Natural killer cell (primary cell): ENCODE data around the gene SNRPA. TPM values are rescaled to one million over a fixed set of nuclear protein-coding genes. Genes with fewer than 3 reads are reported as not detected.

Source experiments
- ATAC-seq, 3 donors: fragments of 150-1000 bp in 2 of 3; fragments of 200-7000 bp in 1 of 3; cut with Tn5 transposase; 1 replicate in 1 of 3; 2 replicates in 2 of 3; pipeline ENCODE4 v1.10.0; 2021; ENCODE audit warnings: mild to moderate bottlenecking in 2 of 3, moderate library complexity in 2 of 3
- DNase-seq, 2 donors: peaks; one replicate each; pipeline versions ENCODE4 v3.0.0 to v3.0.0-alpha.2; 2013 to 2021; ENCODE audit warnings: mixed read lengths in 1 of 2
- H3K27ac ChIP-seq: one replicate; pipeline ENCODE4 v1.5.1; 2013; ENCODE audit warnings: mild to moderate bottlenecking, low read length
- H3K27me3 ChIP-seq: one replicate; pipeline ENCODE4 v1.6.1; 2013; ENCODE audit warnings: low read length; ENCODE audit not compliant: control insufficient read depth, insufficient read depth
- H3K36me3 ChIP-seq: one replicate; pipeline ENCODE4 v1.6.1; 2013; ENCODE audit warnings: low read length; ENCODE audit not compliant: control insufficient read depth, insufficient read depth
- H3K4me1 ChIP-seq: one replicate; pipeline ENCODE4 v1.6.1; 2013; ENCODE audit warnings: low read length; ENCODE audit not compliant: control insufficient read depth, insufficient read depth
- H3K4me3 ChIP-seq: one replicate; pipeline ENCODE4 v1.5.1; 2013; ENCODE audit warnings: low read length
- H3K9me3 ChIP-seq: one replicate; pipeline ENCODE4 v1.6.1; 2013; ENCODE audit warnings: low read length; ENCODE audit not compliant: control insufficient read depth, insufficient read depth
- H3K27ac Mint-ChIP-seq, 2 donors: one replicate each; pipeline ENCODE4 v1.8.0; 2022; ENCODE audit warnings: mild to moderate bottlenecking in 2 of 2, mixed read lengths in 2 of 2, moderate library complexity in 1 of 2
- H3K27me3 Mint-ChIP-seq, 2 donors: one replicate each; pipeline ENCODE4 v1.8.0; 2022; ENCODE audit warnings: low read depth in 2 of 2, mixed read lengths in 2 of 2
- H3K36me3 Mint-ChIP-seq: one replicate; pipeline ENCODE4 v1.8.0; 2022; ENCODE audit warnings: mixed read lengths
- H3K4me1 Mint-ChIP-seq, 2 donors: one replicate each; pipeline ENCODE4 v1.8.0; 2022; ENCODE audit warnings: mixed read lengths in 2 of 2
- H3K4me3 Mint-ChIP-seq: one replicate; pipeline ENCODE4 v1.8.0; 2022; ENCODE audit warnings: mild to moderate bottlenecking, moderate library complexity, mixed read lengths
- H3K9me3 Mint-ChIP-seq, 2 donors: one replicate each; pipeline ENCODE4 v1.8.0; 2022; ENCODE audit warnings: mixed read lengths in 2 of 2
- WGBS: methylation state at CpG from one replicate; pipeline ENCODE4 v1.1.7; 2013; ENCODE audit warnings: missing lambda C conversion rate; ENCODE audit not compliant: insufficient coverage; 5-methylcytosine and 5-hydroxymethylcytosine counted together
- intact Hi-C: fragments of 100-400 bp; cut with micrococcal nuclease; formaldehyde crosslinking; loops from one replicate; pipeline ENCODE4 v1.14.2; 2022
- total RNA-seq, 4 donors: library from RNA; stranded (reverse); fragments of 120-200 nt in 1 of 4; gene quantifications; one replicate each; pipeline versions ENCODE4 v1.2.3 to v1.2.4, GENCODE V29; 2013 to 2022
- TF ChIP-seq, protein P1 (sequence below): fragments of 200-600 bp; IDR thresholded peaks from one replicate; pipeline ENCODE4 v1.8.0; 2022; ENCODE audit warnings: antibody characterized with exemption

Gene SNRPA
- total RNA-seq, 3 donors from 2014 or later (not counting 1 experiment from before 2014, with no cell fraction given): 56.2 to 65.9 (median 60.9) TPM

- H3K4me1 Mint-ChIP-seq: peaks cover 56 to 66% of the 10 kb centered on the region in 2 donors
Measured at GRCh38 chr19:40717325-40717879, 33.6 kb upstream of the SNRPA start.

GRCh38 chr19:40717880-40718773 lies 32.9 kb upstream of the SNRPA start:
- Mint-ChIP-seq H3K27me3 (no peaks in the 10 kb centered on the region), H3K9me3 (no peaks in the 10 kb centered on the region), H3K4me3 (peak overlapping the region; percentile 94), H3K27ac (peak overlapping the region; percentile 99), H3K36me3 (no peaks in the 10 kb centered on the region), H3K4me1 (peaks cover 60 to 67% of the 10 kb centered on the region in 2 donors)
- ATAC-seq: no peak
- Histone ChIP-seq H3K4me1 (peaks cover 64% of the 10 kb centered on the region), H3K9me3 (no peaks in the 10 kb centered on the region), H3K36me3 (no peaks in the 10 kb centered on the region), H3K27me3 (no peaks in the 10 kb centered on the region), H3K4me3 (peak overlapping the region; percentile 83), H3K27ac (peak overlapping the region; percentile 92)
- no peak for DNase-seq
- intact Hi-C loops: loop anchor here (2.0 to 5.0 kb wide), 2 partner anchors 46 to 81 kb away; partner anchors contain the start of gene EGLN2
- WGBS: 78% methylated on average over 20 of the region's 20 CpGs
- TF ChIP-seq, protein P1, sequence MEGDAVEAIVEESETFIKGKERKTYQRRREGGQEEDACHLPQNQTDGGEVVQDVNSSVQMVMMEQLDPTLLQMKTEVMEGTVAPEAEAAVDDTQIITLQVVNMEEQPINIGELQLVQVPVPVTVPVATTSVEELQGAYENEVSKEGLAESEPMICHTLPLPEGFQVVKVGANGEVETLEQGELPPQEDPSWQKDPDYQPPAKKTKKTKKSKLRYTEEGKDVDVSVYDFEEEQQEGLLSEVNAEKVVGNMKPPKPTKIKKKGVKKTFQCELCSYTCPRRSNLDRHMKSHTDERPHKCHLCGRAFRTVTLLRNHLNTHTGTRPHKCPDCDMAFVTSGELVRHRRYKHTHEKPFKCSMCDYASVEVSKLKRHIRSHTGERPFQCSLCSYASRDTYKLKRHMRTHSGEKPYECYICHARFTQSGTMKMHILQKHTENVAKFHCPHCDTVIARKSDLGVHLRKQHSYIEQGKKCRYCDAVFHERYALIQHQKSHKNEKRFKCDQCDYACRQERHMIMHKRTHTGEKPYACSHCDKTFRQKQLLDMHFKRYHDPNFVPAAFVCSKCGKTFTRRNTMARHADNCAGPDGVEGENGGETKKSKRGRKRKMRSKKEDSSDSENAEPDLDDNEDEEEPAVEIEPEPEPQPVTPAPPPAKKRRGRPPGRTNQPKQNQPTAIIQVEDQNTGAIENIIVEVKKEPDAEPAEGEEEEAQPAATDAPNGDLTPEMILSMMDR: no peak

More at GRCh38 chr19:40717325-40717879, 33.6 kb upstream of the SNRPA start:
- Mint-ChIP-seq H3K9me3 (no peaks in the 10 kb centered on the region), H3K4me3 (peak overlapping the region; percentile 78), H3K36me3 (no peaks in the 10 kb centered on the region), H3K27me3 (no peaks in the 10 kb centered on the region), H3K27ac (peak overlapping the region; percentile 99)
- intact Hi-C loops: loop anchor here (2.0 to 5.0 kb wide), 2 partner anchors 45 to 81 kb away; partner anchors contain the start of gene EGLN2
- DNase-seq (peak in 1 of 2 donors; percentile 33), ATAC-seq (no peak)
- no peaks in the 10 kb centered on the region for H3K27me3 ChIP-seq
- 5% methylated on average over 20 of the region's 20 CpGs for WGBS
- peaks cover 64% of the 10 kb centered on the region for H3K4me1 ChIP-seq
- H3K27ac ChIP-seq: peak overlapping the region; percentile 92
- TF ChIP-seq, protein P1: no peak
- H3K36me3 ChIP-seq: no peaks in the 10 kb centered on the region
- H3K9me3 ChIP-seq: no peaks in the 10 kb centered on the region
- peak overlapping the region; percentile 83 for H3K4me3 ChIP-seq

GRCh38 chr19:40718774-40719391 lies 32.1 kb upstream of the SNRPA start:
- H3K36me3 Mint-ChIP-seq: no peaks in the 10 kb centered on the region
- no peaks in the 10 kb centered on the region for H3K9me3 Mint-ChIP-seq
- peaks cover 61% of the 10 kb centered on the region for H3K4me1 ChIP-seq
- no peaks in the 10 kb centered on the region for H3K9me3 ChIP-seq
- peak overlapping the region; percentile 94 for H3K4me3 Mint-ChIP-seq
- DNase-seq: peak in 1 of 2 donors; percentile 21
- 42% methylated on average over 16 of the region's 16 CpGs for whole genome bisulfite sequencing
- intact Hi-C loops: loop anchor here (5.0 kb wide), 1 partner anchor 47 kb away; no protein-coding TSS in a partner anchor
- peak overlapping the region; percentile 99 for H3K27ac Mint-ChIP-seq
- H3K4me3 ChIP-seq: no peak overlapping the region
- no peaks in the 10 kb centered on the region for H3K27me3 ChIP-seq
- no peak for ATAC-seq
- TF ChIP-seq, protein P1: no peak
- peak overlapping the region; percentile 16 for H3K27ac ChIP-seq
- peaks cover 62 to 70% of the 10 kb centered on the region in 2 donors for H3K4me1 Mint-ChIP-seq
- peaks cover 3% of the 10 kb centered on the region for H3K36me3 ChIP-seq
- no peaks in the 10 kb centered on the region for H3K27me3 Mint-ChIP-seq
